SH-SY5Y (cell line): ENCODE measurements around the gene SNRNP200.

Experiments
- GATA2 ChIP-seq: IDR thresholded peaks from 2 replicates; pipeline ENCODE4 v1.6.1; 2011; ENCODE audit warnings: mild to moderate bottlenecking, low read depth, low read length
- GATA3 ChIP-seq: IDR thresholded peaks from 2 replicates; pipeline ENCODE4 v1.6.1; 2011; ENCODE audit warnings: low read depth, mild to moderate bottlenecking, low read length, moderate library complexity

DNA sequence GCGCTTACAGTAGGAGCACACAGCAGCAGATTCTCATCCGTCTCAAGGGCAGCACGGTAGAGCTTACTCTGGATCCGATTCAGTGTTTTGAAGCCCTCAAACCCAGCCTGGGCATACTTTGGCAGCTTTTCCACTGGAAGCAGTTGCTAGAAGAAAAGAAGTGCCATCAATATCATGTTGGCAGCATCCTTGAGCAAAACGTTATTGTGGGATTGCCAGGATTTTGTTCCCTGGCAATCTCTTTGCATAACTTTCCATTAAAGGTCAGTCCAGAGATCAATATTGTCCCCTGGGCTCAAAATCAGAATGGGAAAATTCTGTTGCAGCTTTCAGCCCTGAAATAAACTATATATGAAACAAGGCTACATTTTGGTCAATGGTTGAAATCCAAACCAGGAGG, 8.4 kb downstream of the SNRNP200 start:
- TF ChIP-seq GATA2, result no peak
- no peak for TF ChIP-seq GATA3
